PC-9 (cell line): ENCODE data around the gene ANO9. TPM values are rescaled to one million over a fixed set of nuclear protein-coding genes. Genes with fewer than 3 reads are reported as not detected.

ENCODE experiments used
- BruUV-seq: library from RNA; stranded (reverse); fragments of 400-500 nt; replicated peaks from 2 replicates; lab custom pipeline; 2021; lab: Mats Ljungman, UMichigan
- CTCF ChIA-PET: fragments of 300-600 bp; sonication (Branson Sonifier 250); formaldehyde crosslinking; loops from one replicate; lab custom pipeline; 2022; ENCODE audit warnings: antibody characterized with exemption; lab: Charles Lee
- POLR2A ChIA-PET: fragments of 300-600 bp; sonication (Branson Sonifier 250); formaldehyde crosslinking; loops from one replicate; lab custom pipeline; 2022; ENCODE audit warnings: antibody characterized with exemption; ENCODE audit not compliant: unreplicated experiment; lab: Charles Lee
- DNase-seq, 2 experiments: peaks; one replicate each; pipeline versions ENCODE4 v3.0.0 to v3.0.0-alpha.2; 2015 to 2022; ENCODE audit warnings: mixed read lengths in 1 of 2
- H2AFZ ChIP-seq: fragments of 200-600 bp; sonication (generic); 2 replicates; pipeline ENCODE4 v1.8.1; 2017; ENCODE audit warnings: antibody characterized with exemption
- H3F3A ChIP-seq: fragments of 200-600 bp; sonication (generic); 2 replicates; pipeline ENCODE4 v1.8.1; 2017; ENCODE audit warnings: antibody characterized with exemption, mild to moderate bottlenecking, low read depth; ENCODE audit not compliant: insufficient read depth
- H3K27ac ChIP-seq: fragments of 200-600 bp; sonication (generic); 2 replicates; pipeline ENCODE4 v1.6.1; 2016; ENCODE audit warnings: mixed run types
- H3K27me3 ChIP-seq: fragments of 200-600 bp; sonication (generic); 2 replicates; pipeline ENCODE4 v1.6.1; 2016; ENCODE audit warnings: low read depth, mixed run types; ENCODE audit not compliant: insufficient read depth
- H3K36me3 ChIP-seq: fragments of 200-600 bp; sonication (generic); 2 replicates; pipeline ENCODE4 v1.6.1; 2016; ENCODE audit warnings: low read depth, mixed run types
- H3K4me1 ChIP-seq: fragments of 200-600 bp; sonication (generic); replicated peaks from 2 replicates; pipeline ENCODE4 v1.6.1; 2016; ENCODE audit warnings: mixed run types; ENCODE audit not compliant: insufficient read depth
- H3K4me2 ChIP-seq: fragments of 200-600 bp; sonication (generic); 2 replicates; pipeline ENCODE4 v1.6.1; 2017; ENCODE audit warnings: mixed run types
- H3K4me3 ChIP-seq: fragments of 200-600 bp; sonication (generic); 2 replicates; pipeline ENCODE4 v1.6.1; 2016; ENCODE audit warnings: mixed run types
- H3K79me2 ChIP-seq: fragments of 200-600 bp; sonication (generic); 2 replicates; pipeline ENCODE4 v1.6.1; 2017; ENCODE audit warnings: low read depth, mixed run types
- H3K9me2 ChIP-seq: fragments of 200-600 bp; sonication (generic); 2 replicates; pipeline ENCODE4 v1.8.1; 2017; ENCODE audit warnings: mild to moderate bottlenecking; ENCODE audit not compliant: insufficient read depth
- H3K9me3 ChIP-seq: fragments of 200-600 bp; sonication (generic); 2 replicates; pipeline ENCODE4 v1.8.1; 2016; ENCODE audit warnings: low read depth; ENCODE audit not compliant: insufficient read depth
- H4K20me1 ChIP-seq: fragments of 200-600 bp; sonication (generic); 2 replicates; pipeline ENCODE4 v1.8.1; 2017; ENCODE audit not compliant: insufficient read depth
- EZH2 ChIP-seq: fragments of 200-600 bp; sonication (generic); IDR thresholded peaks from 2 replicates; pipeline ENCODE4 v1.8.0; 2017; ENCODE audit warnings: antibody characterized with exemption, low read depth
- intact Hi-C: fragments of 100-400 bp; cut with micrococcal nuclease; formaldehyde crosslinking; loops from one replicate; pipeline ENCODE4 v1.10.0; 2022; ENCODE audit not compliant: unreplicated experiment
- total RNA-seq: library from RNA; stranded (reverse); gene quantifications from 2 replicates; pipeline ENCODE4 v1.2.3, GENCODE V29; 2021
- TF ChIP-seq, protein P1 (sequence below): fragments of 200-600 bp; sonication (generic); conservative IDR thresholded peaks from 2 replicates; pipeline ENCODE4 v1.6.1; 2017; ENCODE audit warnings: mixed run types, antibody characterized with exemption, mild to moderate bottlenecking, moderate library complexity

The ANO9 gene
- total RNA-seq, 1 experiment from 2014 or later, result 18.1 TPM

DNA sequence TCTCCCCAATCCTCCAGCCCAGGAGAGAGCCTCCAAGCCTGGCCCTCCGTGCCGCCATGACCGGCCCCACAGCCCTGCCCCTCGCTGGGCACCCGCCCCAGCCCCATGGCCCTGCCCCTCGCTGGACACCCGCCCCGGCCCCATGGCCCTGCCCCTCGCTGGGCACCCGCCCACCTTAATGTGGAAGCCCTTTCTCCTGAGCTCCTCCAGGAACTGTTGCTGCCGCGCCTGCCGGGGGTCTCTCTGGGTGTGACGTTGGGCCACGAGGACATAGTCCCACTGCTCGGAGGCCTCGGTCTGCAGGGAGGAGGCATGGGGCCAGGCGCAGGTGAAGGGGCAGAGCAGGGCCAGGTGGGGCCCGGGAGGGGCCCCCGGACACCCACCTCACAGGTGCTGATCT lies 8.2 kb downstream of the ANO9 start:
- Histone ChIP-seq H3K27ac (no peak overlapping the region), H3K4me1 (no peaks in the 10 kb centered on the region), H3K79me2 (no peaks in the 10 kb centered on the region), H3F3A (no peaks in the 10 kb centered on the region), H3K9me2 (no peaks in the 10 kb centered on the region), H3K27me3 (no peaks in the 10 kb centered on the region), H3K9me3 (no peaks in the 10 kb centered on the region), H3K4me2 (no peak overlapping the region), H4K20me1 (no peaks in the 10 kb centered on the region), H3K4me3 (no peak overlapping the region), H3K36me3 (no peaks in the 10 kb centered on the region), H2AFZ (no peak overlapping the region)
- TF ChIP-seq EZH2, result no peak
- ChIA-PET CTCF (no interaction called here), POLR2A (no interaction called here)
- intact Hi-C loops, result no loop called here
- DNase-seq, result no peak
- BruUV-seq, result no TSS peak

DNA sequence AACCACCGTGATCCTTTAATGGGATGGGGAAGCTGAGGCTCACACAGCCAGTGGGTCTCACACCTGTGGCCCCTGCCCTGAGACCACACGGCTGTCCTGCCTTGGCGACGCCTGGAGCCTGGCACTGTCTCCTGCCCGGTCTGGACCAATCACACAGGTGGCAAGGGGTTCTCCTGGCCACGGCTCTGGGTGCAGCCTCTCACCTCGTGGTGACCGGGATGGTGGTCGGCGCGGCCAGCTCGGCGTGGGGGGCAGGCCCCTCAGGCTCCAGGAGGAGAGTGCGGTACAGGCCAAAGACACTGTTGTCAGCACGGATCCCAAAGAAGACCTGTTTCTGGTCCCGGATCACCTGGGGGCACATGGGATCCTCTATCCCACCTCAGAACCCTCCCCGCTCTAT lies 8.7 kb downstream of the ANO9 start:
- Histone ChIP-seq H4K20me1 (no peaks in the 10 kb centered on the region), H3F3A (no peaks in the 10 kb centered on the region), H2AFZ (no peak overlapping the region), H3K27me3 (no peaks in the 10 kb centered on the region), H3K27ac (no peak overlapping the region), H3K9me2 (no peaks in the 10 kb centered on the region), H3K4me1 (no peaks in the 10 kb centered on the region), H3K79me2 (no peaks in the 10 kb centered on the region), H3K36me3 (no peaks in the 10 kb centered on the region), H3K4me2 (no peak overlapping the region), H3K9me3 (no peaks in the 10 kb centered on the region), H3K4me3 (no peak overlapping the region)
- TF ChIP-seq, protein P1, sequence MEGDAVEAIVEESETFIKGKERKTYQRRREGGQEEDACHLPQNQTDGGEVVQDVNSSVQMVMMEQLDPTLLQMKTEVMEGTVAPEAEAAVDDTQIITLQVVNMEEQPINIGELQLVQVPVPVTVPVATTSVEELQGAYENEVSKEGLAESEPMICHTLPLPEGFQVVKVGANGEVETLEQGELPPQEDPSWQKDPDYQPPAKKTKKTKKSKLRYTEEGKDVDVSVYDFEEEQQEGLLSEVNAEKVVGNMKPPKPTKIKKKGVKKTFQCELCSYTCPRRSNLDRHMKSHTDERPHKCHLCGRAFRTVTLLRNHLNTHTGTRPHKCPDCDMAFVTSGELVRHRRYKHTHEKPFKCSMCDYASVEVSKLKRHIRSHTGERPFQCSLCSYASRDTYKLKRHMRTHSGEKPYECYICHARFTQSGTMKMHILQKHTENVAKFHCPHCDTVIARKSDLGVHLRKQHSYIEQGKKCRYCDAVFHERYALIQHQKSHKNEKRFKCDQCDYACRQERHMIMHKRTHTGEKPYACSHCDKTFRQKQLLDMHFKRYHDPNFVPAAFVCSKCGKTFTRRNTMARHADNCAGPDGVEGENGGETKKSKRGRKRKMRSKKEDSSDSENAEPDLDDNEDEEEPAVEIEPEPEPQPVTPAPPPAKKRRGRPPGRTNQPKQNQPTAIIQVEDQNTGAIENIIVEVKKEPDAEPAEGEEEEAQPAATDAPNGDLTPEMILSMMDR, result no peak
- intact Hi-C loops, result no loop called here
- no TSS peak for BruUV-seq
- ChIA-PET POLR2A (no interaction called here), CTCF (no interaction called here)
- no peak for DNase-seq

DNA sequence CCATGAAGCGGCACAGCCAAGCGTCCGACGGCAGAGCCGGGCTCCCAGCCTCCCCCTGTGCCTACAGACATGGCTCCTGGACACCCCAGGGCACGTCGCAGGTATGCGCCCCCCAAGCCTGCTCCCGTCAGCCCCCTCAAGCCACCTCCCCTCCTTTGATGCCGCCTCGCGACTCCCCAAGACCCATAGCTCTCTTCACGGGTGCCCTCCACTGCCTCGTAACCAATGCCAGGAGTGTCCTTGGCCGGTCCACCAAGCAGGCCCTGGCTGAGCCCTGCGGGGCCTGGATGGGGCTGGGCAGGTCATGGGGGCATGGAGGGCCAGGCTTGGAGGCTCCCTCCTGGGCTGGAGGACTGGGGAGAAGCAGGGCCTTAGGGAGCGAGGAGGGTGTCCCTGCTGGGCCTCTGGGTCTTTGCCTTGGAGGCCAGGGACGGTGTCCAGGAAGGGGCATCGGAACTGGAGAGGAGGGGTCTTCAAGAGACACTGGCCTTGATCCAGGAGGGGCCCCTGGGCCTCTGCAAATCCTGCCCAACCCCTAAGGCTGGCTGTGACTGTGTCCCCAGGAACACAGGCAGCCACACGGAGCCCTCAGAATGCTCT lies 9.2 kb downstream of the ANO9 start:
- no peak overlapping the region for H3K27ac ChIP-seq
- no peaks in the 10 kb centered on the region for H3K9me3 ChIP-seq
- no peak overlapping the region for H3K4me2 ChIP-seq
- DNase-seq, result no peak
- intact Hi-C loops, result no loop called here
- H3K79me2 ChIP-seq, result no peaks in the 10 kb centered on the region
- no TSS peak for BruUV-seq
- POLR2A ChIA-PET, result no interaction called here
- H4K20me1 ChIP-seq, result no peaks in the 10 kb centered on the region
- H3K36me3 ChIP-seq, result no peaks in the 10 kb centered on the region
- H3F3A ChIP-seq, result no peaks in the 10 kb centered on the region
- TF ChIP-seq, protein P1, result no peak
- TF ChIP-seq EZH2, result no peak
- CTCF ChIA-PET, result no interaction called here
- H3K4me1 ChIP-seq, result no peaks in the 10 kb centered on the region
- H2AFZ ChIP-seq, result no peak overlapping the region
- H3K27me3 ChIP-seq, result no peaks in the 10 kb centered on the region
- no peaks in the 10 kb centered on the region for H3K9me2 ChIP-seq
- H3K4me3 ChIP-seq, result no peak overlapping the region

DNA sequence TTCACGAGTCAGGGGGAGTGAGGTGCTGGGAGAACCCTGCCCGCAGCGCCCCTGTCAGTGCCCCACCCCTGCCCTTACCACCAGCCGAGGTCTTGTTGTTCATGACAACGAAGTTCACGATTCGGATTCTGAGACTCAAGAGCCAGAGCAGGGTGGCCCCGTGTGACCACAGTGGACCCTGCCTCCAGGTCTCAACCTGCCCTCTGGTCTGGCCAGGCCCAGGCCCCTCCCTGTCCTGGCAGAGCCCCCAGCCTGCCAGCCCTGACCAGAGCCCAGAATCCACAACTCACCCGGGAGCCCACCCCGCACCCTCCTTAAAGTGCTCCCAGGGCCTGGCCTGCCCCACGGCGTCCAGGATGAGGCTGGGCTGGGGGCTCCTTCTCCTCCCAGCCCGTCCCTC lies 9.9 kb downstream of the ANO9 start:
- H3K4me2 ChIP-seq, result no peak overlapping the region
- intact Hi-C loops, result no loop called here
- no peaks in the 10 kb centered on the region for H3K4me1 ChIP-seq
- POLR2A ChIA-PET, result no interaction called here
- H4K20me1 ChIP-seq, result no peaks in the 10 kb centered on the region
- H3K9me3 ChIP-seq, result no peaks in the 10 kb centered on the region
- H3K79me2 ChIP-seq, result no peaks in the 10 kb centered on the region
- CTCF ChIA-PET, result no interaction called here
- no peaks in the 10 kb centered on the region for H3K9me2 ChIP-seq
- no peaks in the 10 kb centered on the region for H3K27me3 ChIP-seq
- DNase-seq, result no peak
- no peak for TF ChIP-seq EZH2
- TF ChIP-seq, protein P1, result no peak
- H3F3A ChIP-seq, result no peaks in the 10 kb centered on the region
- BruUV-seq, result no TSS peak
- H3K36me3 ChIP-seq, result no peaks in the 10 kb centered on the region
- no peak overlapping the region for H3K27ac ChIP-seq
- H3K4me3 ChIP-seq, result no peak overlapping the region
- no peak overlapping the region for H2AFZ ChIP-seq
